Fibroblast of lung (primary cell): Measurements from ENCODE around the gene GMPS. TPM values are rescaled to one million over a fixed set of nuclear protein-coding genes. Genes with fewer than 3 reads are reported as not detected.

ENCODE experiments used
- DNase-seq, 2 donors: peaks; one replicate each; pipeline versions ENCODE4 v3.0.0 to v3.0.0-alpha.2; 2010; ENCODE audit warnings: low read depth in 2 of 2
- H2AFZ ChIP-seq: 2 replicates; pipeline ENCODE4 v1.5.1; 2012; ENCODE audit warnings: low read length, control low read depth, inconsistent platforms
- H3K27ac ChIP-seq: 2 replicates; pipeline ENCODE4 v1.5.1; 2011; ENCODE audit warnings: low read length, control low read depth; ENCODE audit not compliant: insufficient read depth
- H3K27me3 ChIP-seq: 2 replicates; pipeline ENCODE4 v1.5.1; 2011; ENCODE audit warnings: mild to moderate bottlenecking, low read length; ENCODE audit not compliant: control insufficient read depth, insufficient read depth
- H3K36me3 ChIP-seq: 2 replicates; pipeline ENCODE4 v1.5.1; 2011; ENCODE audit warnings: low read length; ENCODE audit not compliant: control insufficient read depth, insufficient read depth
- H3K4me1 ChIP-seq: 2 replicates; pipeline ENCODE4 v1.5.1; 2011; ENCODE audit warnings: low read length; ENCODE audit not compliant: control insufficient read depth, insufficient read depth; ENCODE audit errors: extremely low read depth
- H3K4me2 ChIP-seq: 2 replicates; pipeline ENCODE4 v1.5.1; 2011; ENCODE audit warnings: low read length, control low read depth; ENCODE audit not compliant: insufficient read depth; ENCODE audit errors: extremely low read depth
- H3K4me3 ChIP-seq, 4 experiments: fragments of 200-600 bp in 1 of 4; sonication (generic) in 1 of 4; replicated peaks in 1 of 4; 2 replicates each; pipeline ENCODE4 v1.5.1; 2011 to 2016; ENCODE audit warnings: low read length in 4 of 4, low read depth in 3 of 4, mild to moderate bottlenecking in 3 of 4, control low read depth in 2 of 4, inconsistent platforms in 1 of 4, mixed read lengths in 1 of 4; ENCODE audit not compliant: insufficient read depth in 1 of 4; ENCODE audit errors: control extremely low read depth in 1 of 4
- H3K79me2 ChIP-seq: 2 replicates; pipeline ENCODE4 v1.5.1; 2012; ENCODE audit warnings: mild to moderate bottlenecking, low read length, inconsistent platforms; ENCODE audit not compliant: control insufficient read depth, insufficient read depth
- H3K9ac ChIP-seq: 2 replicates; pipeline ENCODE4 v1.5.1; 2011; ENCODE audit warnings: mild to moderate bottlenecking, low read length, control low read depth; ENCODE audit not compliant: insufficient read depth
- H3K9me3 ChIP-seq: 2 replicates; pipeline ENCODE4 v1.5.1; 2012; ENCODE audit warnings: low read depth, low read length; ENCODE audit not compliant: control insufficient read depth, insufficient read depth
- H4K20me1 ChIP-seq: 2 replicates; pipeline ENCODE4 v1.5.1; 2011; ENCODE audit warnings: low read length; ENCODE audit not compliant: control insufficient read depth, insufficient read depth; ENCODE audit errors: extremely low read depth
- CTCF ChIP-seq, 2 donors: IDR thresholded peaks in 1 of 2; conservative IDR thresholded peaks in 1 of 2; 1 replicate in 1 of 2; 2 replicates in 1 of 2; pipeline ENCODE4 v1.5.1; 2011 to 2012; ENCODE audit warnings: low read length in 2 of 2, control low read depth in 1 of 2, inconsistent platforms in 1 of 2, low read depth in 1 of 2, mild to moderate bottlenecking in 1 of 2
- EZH2 ChIP-seq: IDR thresholded peaks from 2 replicates; pipeline ENCODE4 v1.5.1; 2012; ENCODE audit warnings: low read length, control low read depth, mild to moderate bottlenecking; ENCODE audit errors: missing control alignments
- polyA plus RNA-seq, 2 donors: library from polyadenylated mRNA; depleted of rRNA in 1 of 2; stranded (reverse) in 1 of 2; unstranded in 1 of 2; fragments of >200 nt; gene quantifications; 2 replicates each; pipeline ENCODE4 v1.2.1, GENCODE V29; 2011 to 2012; ENCODE audit warnings: missing spikeins in 1 of 2
- total RNA-seq: library from RNA; depleted of rRNA; stranded (reverse); fragments of >200 nt; gene quantifications from 2 replicates; pipeline ENCODE4 v1.2.1, GENCODE V29; 2014

Gene GMPS
- total and polyA plus RNA-seq, 2 donors (not counting 1 experiment from before 2014, with no cell fraction given): 20.6 to 93.3 TPM

DNA sequence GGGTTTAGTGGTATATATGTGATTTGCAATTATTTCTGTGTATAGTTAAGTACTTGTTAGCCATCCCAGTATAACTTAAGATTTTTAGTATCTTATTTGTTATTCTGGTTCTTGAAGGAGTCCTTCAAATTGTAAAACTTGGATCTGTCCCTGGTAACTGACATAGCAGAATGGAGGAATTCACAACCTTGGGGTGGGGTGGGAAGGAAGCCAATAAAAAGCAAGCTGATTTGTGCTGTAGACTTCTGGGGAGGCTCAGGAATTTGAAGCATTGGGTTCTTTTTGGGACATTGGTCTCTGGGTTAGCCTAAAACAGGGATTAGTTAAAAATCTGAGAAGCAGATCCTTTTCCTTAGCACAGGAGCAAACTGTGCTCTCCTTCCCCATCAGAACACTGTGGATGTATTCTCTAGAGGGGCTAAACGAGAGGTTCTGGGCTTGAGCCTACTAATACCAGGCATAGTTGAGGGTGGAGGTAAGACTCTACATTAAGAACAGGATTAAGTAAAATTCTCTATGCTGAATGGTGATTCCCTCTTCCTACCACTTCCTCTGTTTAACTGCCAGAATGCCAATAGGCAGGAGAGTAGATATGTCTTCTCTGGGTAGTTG, 42.2 kb downstream of the GMPS start:
- Histone ChIP-seq H4K20me1 (no peaks in the 10 kb centered on the region), H3K27ac (no peak overlapping the region)

GRCh38 chr3:155917781-155918180, 47.3 kb downstream of the GMPS start:
- TF ChIP-seq CTCF (conservative IDR thresholded peaks at IDR 0.05 in 1 of 2, IDR thresholded peaks at IDR 0.05 in 1 of 2; ENCODE audit: low read depth in 1 of 2, low read length in 2 of 2) (no peak), EZH2 (no peak)
- no peak overlapping the region for H2AFZ ChIP-seq
- no peaks in the 10 kb centered on the region for H3K79me2 ChIP-seq
- no peaks in the 10 kb centered on the region for H3K27me3 ChIP-seq
- H3K36me3 ChIP-seq: no peaks in the 10 kb centered on the region
- no peaks in the 10 kb centered on the region for H3K4me1 ChIP-seq
- peak in 1 of 2 donors; percentile 71 for DNase-seq
- no peak overlapping the region for H3K4me3 ChIP-seq
- H3K9me3 ChIP-seq: no peaks in the 10 kb centered on the region
- no peak overlapping the region for H3K9ac ChIP-seq
- H3K27ac ChIP-seq: no peak overlapping the region
- no peak overlapping the region for H3K4me2 ChIP-seq
- H4K20me1 ChIP-seq: no peaks in the 10 kb centered on the region

More for the DNA sequence above, 42.2 kb downstream of the GMPS start:
- peak in 1 of 2 donors; percentile 76 for DNase-seq
- H3K4me2 ChIP-seq: no peak overlapping the region
- H3K9ac ChIP-seq: no peak overlapping the region
- H3K79me2 ChIP-seq: no peaks in the 10 kb centered on the region
- no peak overlapping the region for H2AFZ ChIP-seq
- TF ChIP-seq EZH2 (no peak), CTCF (conservative IDR thresholded peaks at IDR 0.05 in 1 of 2, IDR thresholded peaks at IDR 0.05 in 1 of 2; ENCODE audit: low read depth in 1 of 2, low read length in 2 of 2) (no peak)
- H3K27me3 ChIP-seq: no peaks in the 10 kb centered on the region
- H3K4me1 ChIP-seq: no peaks in the 10 kb centered on the region
- no peak overlapping the region for H3K4me3 ChIP-seq
- H3K9me3 ChIP-seq: no peaks in the 10 kb centered on the region
- no peaks in the 10 kb centered on the region for H3K36me3 ChIP-seq

- H4K20me1 ChIP-seq: no peaks in the 10 kb centered on the region
- no peaks in the 10 kb centered on the region for H3K36me3 ChIP-seq
- no peak overlapping the region for H3K9ac ChIP-seq
- no peaks in the 10 kb centered on the region for H3K79me2 ChIP-seq
- H3K9me3 ChIP-seq: no peaks in the 10 kb centered on the region
- H3K4me1 ChIP-seq: no peaks in the 10 kb centered on the region
- no peak overlapping the region for H3K4me3 ChIP-seq
- no peak overlapping the region for H2AFZ ChIP-seq
- TF ChIP-seq CTCF (conservative IDR thresholded peaks at IDR 0.05 in 1 of 2, IDR thresholded peaks at IDR 0.05 in 1 of 2; ENCODE audit: low read depth in 1 of 2, low read length in 2 of 2): no peak
- TF ChIP-seq EZH2: no peak
- no peak for DNase-seq
- no peaks in the 10 kb centered on the region for H3K27me3 ChIP-seq
- no peak overlapping the region for H3K4me2 ChIP-seq
- H3K27ac ChIP-seq: no peak overlapping the region
Observed at GRCh38 chr3:155919728-155920127, 49.3 kb downstream of the GMPS start.
